HepG2 (cell line): ENCODE data around the gene CDC37L1. TPM values are rescaled to one million over a fixed set of nuclear protein-coding genes. Genes with fewer than 3 reads are reported as not detected.
"Not testable (repeated sequence)": the region's sequence is repeated elsewhere in the genome, so short reads cannot be mapped to it uniquely, and the experiment has no call there.

Experiments used
- ATAC-seq: fragments of 200-7000 bp; cut with Tn5 transposase; 3 replicates; pipeline ENCODE4 v1.9.1; 2020; ENCODE audit warnings: mild to moderate bottlenecking, moderate library complexity
- BruUV-seq: library from RNA; stranded (reverse); fragments of 400-500 nt; replicated peaks from 2 replicates; lab custom pipeline; 2021; lab: Mats Ljungman, UMichigan
- CTCF ChIA-PET: fragments of 300-600 bp; formaldehyde crosslinking; extraction: SDS; loops from one replicate; lab custom pipeline; 2021; ENCODE audit warnings: low total read pairs, inconsistent platforms, low intra/inter-chr PET ratio; lab: Yijun Ruan, JAX
- POLR2A ChIA-PET: fragments of 350-600 bp; sonication (Branson Sonifier 250); formaldehyde crosslinking; loops from one replicate; lab custom pipeline; 2020; ENCODE audit warnings: antibody characterized with exemption, inconsistent platforms; lab: Yijun Ruan, JAX
- DNase-seq: peaks from one replicate; pipeline ENCODE4 v3.0.0-alpha.2; 2015; ENCODE audit warnings: low spot score
- FAIRE-seq: peaks from 3 replicates; lab custom pipeline; 2011; peaks lifted over from hg19 to GRCh38; lab: Jason Lieb, UNC
- H2AFZ ChIP-seq: one replicate; pipeline ENCODE4 v1.6.1; 2011; ENCODE audit warnings: low read length, inconsistent platforms
- H3K27ac ChIP-seq: fragments of 300-600 bp; 3 replicates; pipeline ENCODE4 v1.8.0; 2011; ENCODE audit warnings: mixed run types, mild to moderate bottlenecking, mixed read lengths, low read length, inconsistent platforms; ENCODE audit not compliant: insufficient read depth; ENCODE audit errors: extremely low read length
- H3K27me3 ChIP-seq, 2 experiments: fragments of 200-600 bp in 1 of 2; 2 replicates in 1 of 2; 3 replicates in 1 of 2; pipeline versions ENCODE4 v1.6.0 to v1.8.0; 2011; ENCODE audit warnings: low read length in 2 of 2, mild to moderate bottlenecking in 2 of 2, moderate library complexity in 2 of 2, inconsistent platforms in 1 of 2; ENCODE audit not compliant: insufficient read depth in 2 of 2, control insufficient read depth in 1 of 2
- H3K36me3 ChIP-seq, 2 experiments: fragments of 200-600 bp in 1 of 2; replicated peaks in 1 of 2; 2 replicates in 1 of 2; 3 replicates in 1 of 2; pipeline versions ENCODE4 v1.5.1 to v1.8.0; 2011; ENCODE audit warnings: low read length in 2 of 2, inconsistent platforms in 1 of 2; ENCODE audit not compliant: insufficient read depth in 2 of 2, control insufficient read depth in 1 of 2
- H3K4me1 ChIP-seq: 2 replicates; pipeline ENCODE4 v1.5.1; 2012; ENCODE audit warnings: low read length, inconsistent platforms; ENCODE audit not compliant: insufficient read depth
- H3K4me2 ChIP-seq: 2 replicates; pipeline ENCODE4 v1.6.0; 2011; ENCODE audit warnings: low read depth, low read length, inconsistent platforms
- H3K4me3 ChIP-seq, 3 experiments: fragments of 200-600 bp in 1 of 3; sonication (generic), shearing (Covaris generic) in 1 of 3; replicated peaks in 1 of 3; 2 replicates each; pipeline ENCODE4 v1.5.1; 2011 to 2016; ENCODE audit warnings: low read length in 3 of 3, inconsistent platforms in 2 of 3, low read depth in 2 of 3, mild to moderate bottlenecking in 2 of 3, control low read depth in 1 of 3, mixed read lengths in 1 of 3; ENCODE audit not compliant: insufficient read depth in 1 of 3
- H3K79me2 ChIP-seq: one replicate; pipeline ENCODE4 v1.6.1; 2011; ENCODE audit warnings: low read length, inconsistent platforms; ENCODE audit not compliant: insufficient read depth
- H3K9ac ChIP-seq: 2 replicates; pipeline ENCODE4 v1.6.0; 2011; ENCODE audit warnings: mild to moderate bottlenecking, low read depth, low read length, inconsistent platforms; ENCODE audit not compliant: insufficient read depth
- H3K9me3 ChIP-seq: 2 replicates; pipeline ENCODE4 v1.5.1; 2012; ENCODE audit warnings: mild to moderate bottlenecking, low read length
- H4K20me1 ChIP-seq: 2 replicates; pipeline ENCODE4 v1.6.0; 2011; ENCODE audit warnings: inconsistent platforms, mild to moderate bottlenecking, low read length, moderate library complexity; ENCODE audit not compliant: insufficient read depth
- AHR ChIP-seq: IDR thresholded peaks from 2 replicates; pipeline ENCODE4 v1.6.1; 2018; ENCODE audit warnings: missing genetic modification reagents, missing compliant biosample characterization
- FOXA3 ChIP-seq: IDR thresholded peaks from 2 replicates; pipeline ENCODE4 v1.6.1; 2016; ENCODE audit warnings: missing genetic modification reagents, missing compliant biosample characterization
- GATAD2A ChIP-seq: IDR thresholded peaks from 2 replicates; pipeline ENCODE4 v1.6.1; 2016
- MAFK ChIP-seq, 2 experiments: IDR thresholded peaks in 1 of 2; conservative IDR thresholded peaks in 1 of 2; 2 replicates each; pipeline ENCODE4 v1.6.1; 2011; ENCODE audit warnings: improper control_type of control experiment in 2 of 2, low read length in 2 of 2
- NFATC3 ChIP-seq: sonication (generic); formaldehyde crosslinking; IDR thresholded peaks from 2 replicates; pipeline ENCODE4 v1.5.1; 2020; ENCODE audit warnings: mild to moderate bottlenecking, missing genetic modification reagents
- NFIC ChIP-seq: IDR thresholded peaks from 2 replicates; pipeline ENCODE4 v1.6.1; 2012; ENCODE audit warnings: mild to moderate bottlenecking, low read length, inconsistent platforms
- PHF21A ChIP-seq: sonication (generic); formaldehyde crosslinking; IDR thresholded peaks from 2 replicates; pipeline ENCODE4 v1.5.0; 2020; ENCODE audit warnings: mild to moderate bottlenecking, missing genetic modification reagents
- PRMT3 ChIP-seq: sonication (generic); formaldehyde crosslinking; IDR thresholded peaks from 2 replicates; pipeline ENCODE4 v1.8.1; 2022; ENCODE audit warnings: low read depth, mild to moderate bottlenecking, moderate library complexity, missing genetic modification reagents, borderline replicate concordance
- TARDBP ChIP-seq: sonication (generic); formaldehyde crosslinking; IDR thresholded peaks from 2 replicates; pipeline ENCODE4 v1.8.0; 2022; ENCODE audit warnings: mild to moderate bottlenecking, missing genetic modification reagents
- TEAD3 ChIP-seq: optimal IDR thresholded peaks from 2 replicates; pipeline ENCODE3; 2016; ENCODE audit warnings: borderline replicate concordance
- YEATS4 ChIP-seq: sonication (generic); formaldehyde crosslinking; IDR thresholded peaks from 2 replicates; pipeline ENCODE4 v1.4.0; 2020; ENCODE audit warnings: missing genetic modification reagents, borderline replicate concordance
- ZBTB21 ChIP-seq: sonication (generic); formaldehyde crosslinking; IDR thresholded peaks from 2 replicates; pipeline ENCODE4 v1.4.0; 2020; ENCODE audit warnings: missing genetic modification reagents
- ZNF207 ChIP-seq: fragments of 450-650 bp; IDR thresholded peaks from 2 replicates; pipeline ENCODE4 v1.6.1; 2016; ENCODE audit warnings: antibody characterized with exemption, borderline replicate concordance
- ZNF704 ChIP-seq: sonication (generic); formaldehyde crosslinking; IDR thresholded peaks from 2 replicates; pipeline ENCODE4 v1.8.1; 2023; ENCODE audit warnings: mild to moderate bottlenecking, inconsistent platforms, moderate library complexity, missing genetic modification reagents, borderline replicate concordance
- ZNF710 ChIP-seq: sonication (generic); formaldehyde crosslinking; IDR thresholded peaks from 2 replicates; pipeline ENCODE4 v1.5.0; 2020; ENCODE audit warnings: mild to moderate bottlenecking, missing genetic modification reagents, borderline replicate concordance
- ZNF766 ChIP-seq: sonication (generic); formaldehyde crosslinking; IDR thresholded peaks from 2 replicates; pipeline ENCODE4 v1.5.0; 2020; ENCODE audit warnings: missing genetic modification reagents, borderline replicate concordance
- ZNF883 ChIP-seq: sonication (generic); formaldehyde crosslinking; IDR thresholded peaks from 2 replicates; pipeline ENCODE4 v1.5.1; 2020; ENCODE audit warnings: mild to moderate bottlenecking, missing genetic modification reagents; ENCODE audit errors: not compliant biosample characterization
- WGBS: methylation state at CpG from one replicate; pipeline ENCODE4 v1.1.6; 2017; ENCODE audit warnings: low lambda C conversion rate; 5-methylcytosine and 5-hydroxymethylcytosine counted together
- in situ Hi-C: cut with HindIII; loops from 2 replicates; pipeline ENCODE4 v1.10.0; 2017; ENCODE audit warnings: low pct_unique_long_range_greater_than_20kb; ENCODE audit not compliant: extremely low pct_ligation_motif_present
- intact Hi-C: fragments of 100-400 bp; cut with micrococcal nuclease; formaldehyde crosslinking; loops from one replicate; pipeline ENCODE4 v1.10.0; 2022; ENCODE audit not compliant: unreplicated experiment
- polyA plus RNA-seq, 8 experiments: library from polyadenylated mRNA; depleted of rRNA in 3 of 8; stranded (reverse) in 7 of 8; unstranded in 1 of 8; fragments of >200 nt; fragmentation: Illumina TruSeq in 4 of 8; extraction: Trizol in 4 of 8; gene quantifications; 2 replicates each; pipeline versions ENCODE4 v1.2.1 to v1.2.3, GENCODE V29; 2011 to 2016; ENCODE audit warnings: low read depth in 4 of 8, missing spikeins in 1 of 8, mixed read lengths in 1 of 8; ENCODE audit not compliant: insufficient read depth in 1 of 8
- total RNA-seq, 5 experiments: library from RNA; depleted of rRNA; stranded (reverse); fragments of >200 nt; fragmentation: Illumina TruSeq; extraction: Trizol; gene quantifications; 2 replicates each; pipeline ENCODE4 v1.2.3, GENCODE V29; 2016; ENCODE audit warnings: low read depth in 1 of 5

CDC37L1 gene
- total and polyA plus RNA-seq, 2 of the 13 experiments (the other 11 are each of a cell fraction or from before 2014, with no cell fraction given) = 5.5 to 17.0 TPM

- no peak for TF ChIP-seq ZNF710
- peak; percentile 46 for TF ChIP-seq TEAD3 (CRISPR knock-in tag)
- no peak for TF ChIP-seq ZNF883 (CRISPR knock-in tag)
- peak; percentile 72; the same call in 1 of the 2 replicates for TF ChIP-seq TARDBP
- no peak for TF ChIP-seq ZNF704
- TF ChIP-seq MAFK (conservative IDR thresholded peaks at IDR 0.05 in 1 of 2, IDR thresholded peaks at IDR 0.05 in 1 of 2; ENCODE audit: low read length in 2 of 2) = 0 out of 4 replicates have a peak, but pooled peaks of 1 of the 2 experiments have one; percentile 39
- no peak for TF ChIP-seq PRMT3 (CRISPR knock-in tag)
- peak; percentile 51; the same call in 1 of the 2 replicates for TF ChIP-seq PHF21A (CRISPR knock-in tag)
- TF ChIP-seq YEATS4 (CRISPR knock-in tag) = no peak
- TF ChIP-seq FOXA3 (CRISPR knock-in tag) = peak; percentile 83
- peak; percentile 67 for TF ChIP-seq NFIC
- no peak for TF ChIP-seq ZNF207
- TF ChIP-seq ZBTB21 (CRISPR knock-in tag) = no peak
- peak; percentile 73 for TF ChIP-seq GATAD2A
- TF ChIP-seq AHR (CRISPR knock-in tag) = no peak
- TF ChIP-seq ZNF766 (CRISPR knock-in tag) = no peak
- no peak for TF ChIP-seq NFATC3 (CRISPR knock-in tag)
- TF ChIP-seq, all 625 proteins: peak for 64
Observed at GRCh38 chr9:4657426-4658159, 21.8 kb upstream of the CDC37L1 start (continued).

GRCh38 chr9:4660665-4661064, 18.7 kb upstream of the CDC37L1 start:
- WGBS = 92% methylated on average over 4 of the region's 5 CpGs
- in situ Hi-C loops, DNase-seq, H4K20me1 ChIP-seq, H3K27me3 ChIP-seq, FAIRE-seq, H3K9ac ChIP-seq, ATAC-seq, H3K27ac ChIP-seq, H2AFZ ChIP-seq, H3K9me3 ChIP-seq, H3K4me2 ChIP-seq, H3K36me3 ChIP-seq, CTCF ChIA-PET, BruUV-seq, H3K4me3 ChIP-seq, POLR2A ChIA-PET: not testable (repeated sequence)
- peaks cover 12% of the 10 kb centered on the region for H3K79me2 ChIP-seq
- intact Hi-C loops = loop anchor here (5.0 kb wide), 1 partner anchor 37 kb away; no protein-coding TSS in a partner anchor
- H3K4me1 ChIP-seq = peaks cover 57% of the 10 kb centered on the region
